ENCODE measurements around the gene SCAF8.

SCAF8 gene

DNA sequence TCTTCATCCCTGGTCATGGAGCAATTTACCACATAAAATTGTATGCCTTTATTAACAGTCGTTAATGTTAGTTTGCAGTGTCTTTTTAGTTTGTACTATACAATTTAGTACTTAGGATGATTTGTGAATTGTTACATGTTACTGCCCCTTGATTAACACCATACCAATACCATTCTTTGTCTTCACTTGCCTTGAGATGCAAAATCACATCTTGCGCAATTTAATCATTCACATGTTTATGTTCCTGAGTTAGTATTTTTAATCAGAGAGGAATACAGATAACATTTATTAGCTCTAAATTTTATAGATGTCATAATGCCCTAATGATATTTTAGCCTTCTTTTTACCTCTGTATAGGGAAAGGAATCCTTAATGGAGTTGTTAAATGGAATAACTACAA, 114.1 kb downstream of the SCAF8 start:
- no peak for DNase-seq

DNA sequence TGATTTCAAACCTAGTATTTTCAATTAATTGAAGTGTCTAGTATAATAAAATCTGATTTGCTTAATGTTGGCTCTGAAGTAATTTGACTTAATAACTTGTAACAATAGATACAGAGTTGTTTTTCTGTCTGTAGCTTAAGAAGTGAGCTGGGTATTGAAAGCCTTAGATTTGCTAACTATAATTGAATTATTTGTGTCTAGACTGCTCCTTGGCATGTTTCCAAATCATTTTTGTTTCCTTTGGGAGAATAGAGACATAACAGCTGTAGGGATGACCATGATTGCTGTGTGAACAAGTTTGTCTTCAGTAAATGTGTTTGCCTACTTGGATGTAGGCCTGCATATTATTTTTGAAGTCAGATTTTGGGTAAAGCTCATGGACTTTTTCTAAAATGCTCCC, 115.4 kb downstream of the SCAF8 start:
- no peak for DNase-seq

DNA sequence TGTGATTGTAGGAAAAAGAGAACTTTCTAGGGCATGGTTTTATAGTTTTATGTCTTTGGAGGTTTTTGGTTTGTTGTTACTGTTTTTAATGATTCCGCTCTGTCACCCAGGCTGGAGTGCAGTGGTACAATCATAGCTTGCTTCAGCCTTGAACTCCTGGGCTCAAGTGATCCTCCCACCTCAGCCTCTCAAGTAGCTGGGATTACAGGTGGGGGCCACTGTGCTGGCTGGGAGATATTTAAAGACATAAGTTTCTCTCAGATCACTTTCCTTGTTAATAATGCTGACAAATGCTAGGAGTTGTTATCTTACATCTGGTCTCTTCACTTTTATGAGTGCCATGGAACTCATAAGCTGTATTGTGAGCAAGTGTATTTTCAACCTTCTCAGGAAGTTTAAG, 116.3 kb downstream of the SCAF8 start:
- DNase-seq, result no peak

- no peak for DNase-seq
Measured at GRCh38 chr6:154852687-154853086, 119.5 kb downstream of the SCAF8 start.

- no peak for DNase-seq
Measured at GRCh38 chr6:154857529-154857928, 124.3 kb downstream of the SCAF8 start.

DNA sequence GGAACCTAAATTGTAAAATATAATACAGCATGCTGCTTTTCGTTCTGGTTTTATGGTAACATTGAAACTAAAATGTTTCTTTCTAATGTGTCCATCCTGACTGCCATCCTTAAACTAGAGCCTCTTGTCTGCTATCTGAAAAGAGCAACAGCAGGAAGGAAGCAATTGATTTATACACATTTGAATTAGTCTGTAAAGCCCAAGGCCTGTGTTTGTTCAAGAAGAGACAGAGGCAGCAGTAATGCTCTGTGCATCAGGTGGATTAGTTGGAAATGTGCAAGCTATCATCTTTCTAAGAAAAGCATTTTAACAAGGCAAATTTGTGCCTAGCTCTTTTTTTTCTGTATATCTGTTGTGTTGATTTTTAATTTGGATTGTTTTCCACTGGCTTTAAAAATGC, 128.6 kb downstream of the SCAF8 start:
- DNase-seq, result no peak

GRCh38 chr6:154862536-154862935, 129.3 kb downstream of the SCAF8 start:
- no peak for DNase-seq

DNA sequence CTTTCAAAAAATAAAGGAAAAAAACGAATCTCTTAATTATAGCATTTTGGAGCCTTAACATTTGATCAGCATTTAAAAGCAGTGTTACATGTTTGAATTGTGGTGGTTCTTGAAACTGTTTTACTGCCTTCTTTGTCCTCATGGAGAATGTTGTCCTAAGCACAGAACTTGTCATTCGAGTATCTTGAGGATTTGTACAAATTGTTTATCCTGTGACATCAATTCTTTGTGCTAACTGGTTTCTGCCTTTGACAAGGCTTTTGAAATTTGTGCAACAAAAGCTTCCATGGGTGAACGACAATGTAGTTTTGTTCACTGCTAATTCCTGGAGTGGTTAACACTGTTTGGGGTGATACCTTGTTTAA, 130.8 kb downstream of the SCAF8 start:
- DNase-seq, result no peak

DNA sequence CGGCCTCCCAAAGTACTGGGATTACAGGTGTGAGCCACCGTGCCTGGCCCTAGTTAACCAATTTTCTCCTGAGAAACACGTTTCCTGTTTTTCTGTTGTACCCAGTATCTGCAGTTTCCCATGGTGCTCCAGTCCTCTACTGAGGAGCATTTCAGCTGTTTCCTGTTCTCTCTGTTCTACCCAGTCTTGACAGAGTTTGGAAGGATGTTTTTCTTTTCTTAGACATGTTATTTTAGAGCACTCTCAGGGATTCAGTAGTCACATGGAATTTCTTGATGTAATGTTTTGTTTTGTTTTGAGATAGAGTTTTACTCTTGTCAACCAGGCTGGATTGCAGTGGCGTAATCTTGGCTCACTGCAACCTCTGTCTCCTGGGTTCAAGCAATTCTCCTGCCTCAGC, 132.1 kb downstream of the SCAF8 start:
- DNase-seq, result no peak

DNA sequence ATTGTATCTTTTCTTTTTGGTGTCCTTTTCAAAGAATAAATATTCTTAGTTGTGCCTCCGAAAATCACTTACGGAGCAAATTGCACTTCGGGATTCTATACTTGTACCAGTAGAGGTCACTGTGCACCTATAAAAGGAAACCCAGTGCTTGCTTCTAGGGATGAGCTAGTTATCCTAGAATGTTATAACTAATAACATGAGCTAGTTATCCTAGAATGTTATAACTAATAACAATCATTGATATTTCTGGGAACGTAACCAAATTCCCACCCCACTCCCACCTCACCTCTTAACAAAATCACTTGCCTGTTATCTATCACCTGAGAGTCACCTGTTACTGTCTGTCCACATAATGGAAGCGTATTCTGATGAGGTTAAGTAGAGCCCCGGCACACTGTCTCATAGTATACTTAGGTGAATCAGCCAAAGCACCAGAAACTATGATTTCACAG, 135.0 kb downstream of the SCAF8 start:
- DNase-seq, result no peak

DNA sequence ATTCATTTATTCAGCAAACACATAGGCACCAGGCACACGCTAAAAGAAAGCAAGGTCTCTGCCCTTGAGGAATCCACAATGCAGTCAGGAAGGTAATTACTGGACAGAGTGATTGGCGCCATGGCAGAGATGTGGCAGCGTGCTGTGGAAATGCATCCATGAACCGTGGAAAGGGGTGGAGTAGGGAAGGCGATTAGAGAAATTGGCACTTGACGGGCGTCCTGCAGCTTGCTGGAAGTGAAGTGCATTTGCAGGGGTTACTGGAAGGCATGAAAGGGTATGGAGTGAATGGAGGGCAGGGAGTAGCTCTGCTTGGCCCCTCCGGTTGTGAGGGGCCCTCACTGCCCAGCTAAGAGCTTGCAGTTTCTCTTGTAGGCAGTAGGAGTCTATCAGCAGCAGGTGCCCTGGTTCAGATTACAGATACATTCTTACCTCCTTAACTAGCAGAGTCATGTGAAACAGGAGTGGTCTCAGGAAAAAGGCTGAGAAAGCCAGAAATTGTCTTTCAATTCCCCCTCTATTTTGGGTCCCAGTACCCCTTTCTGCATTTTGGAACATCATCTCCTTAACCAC, 139.4 kb downstream of the SCAF8 start:
- no peak for DNase-seq

DNA sequence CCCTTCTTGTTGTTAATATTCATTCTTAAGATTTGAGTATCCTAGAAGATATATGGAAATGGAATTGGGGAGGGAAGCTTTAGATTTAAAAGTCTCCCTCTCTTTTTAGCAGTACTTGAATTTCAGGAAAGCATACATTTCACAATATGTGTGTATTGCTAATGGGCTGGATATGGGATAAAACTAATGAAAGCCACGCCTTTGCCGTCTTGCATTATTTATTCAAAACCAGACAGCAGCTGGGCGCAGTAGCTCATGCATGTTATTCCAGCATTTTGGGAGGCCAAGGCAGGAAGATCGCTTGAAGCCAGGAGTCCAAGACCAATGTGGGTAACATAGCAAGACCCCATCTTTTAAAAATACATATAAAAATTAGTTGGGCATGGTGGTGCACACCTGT, 140.3 kb downstream of the SCAF8 start:
- no peak for DNase-seq

GRCh38 chr6:154874773-154875592, 141.8 kb downstream of the SCAF8 start:
- DNase-seq, result no peak

DNA sequence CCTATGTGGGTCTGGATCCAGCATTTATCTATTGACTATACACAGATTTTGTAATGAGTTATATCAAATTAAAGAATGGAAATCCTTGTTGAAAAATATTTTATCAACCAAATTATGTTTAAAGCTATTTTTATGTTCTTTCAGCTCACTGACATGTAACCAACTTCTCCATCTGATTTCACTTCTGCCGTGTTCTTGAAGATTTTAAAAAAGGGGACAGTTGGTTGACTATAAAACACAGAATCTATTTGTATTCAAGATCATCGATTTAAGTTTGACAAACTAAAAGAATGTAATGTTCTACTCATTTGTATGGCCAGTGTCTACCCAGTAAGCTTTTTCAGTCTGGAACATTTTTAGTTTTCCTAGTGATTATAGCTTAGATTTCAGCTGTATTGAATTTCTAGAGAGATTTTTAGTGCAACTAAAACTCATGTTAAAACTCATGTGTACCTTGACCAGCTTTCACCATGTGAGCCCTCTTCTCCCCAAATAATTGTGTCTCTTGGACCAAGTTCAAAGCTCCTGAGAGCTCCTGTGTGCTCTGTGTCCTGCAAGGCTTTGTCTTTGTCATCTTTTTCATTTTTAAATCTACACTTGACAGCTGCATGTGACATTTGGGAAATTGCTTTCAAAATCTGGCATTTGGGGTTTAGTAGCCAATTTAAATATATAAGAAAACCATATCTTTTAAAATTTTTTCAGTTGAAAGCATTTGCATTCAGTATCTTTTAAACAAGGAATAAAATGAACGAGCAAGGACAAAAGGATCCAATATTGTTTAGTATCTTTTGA, 143.5 kb downstream of the SCAF8 start:
- DNase-seq, result no peak

GRCh38 chr6:154878871-154879491, 145.8 kb downstream of the SCAF8 start:
- no peak for DNase-seq

GRCh38 chr6:154882107-154882506, 148.9 kb downstream of the SCAF8 start:
- DNase-seq, result no peak
